GM18498 (cell line): Measurements from ENCODE around the gene DUSP2.
A peak's percentile ranks its signal among the peaks of the same experiment; 100 is the strongest.

Source experiments
- ATAC-seq: cut with Tn5 transposase; IDR thresholded peaks from one replicate; pipeline ENCODE4 v1.9.1; 2021; ENCODE audit warnings: mild to moderate bottlenecking, moderate library complexity; ENCODE audit not compliant: unreplicated experiment

Gene DUSP2

GRCh38 chr2:96145036-96145847, at the start of gene DUSP2:
DUSP2 (minus strand) TSS chr2:96145440; CDS start chr2:96145354, 86 bp downstream.
- peak; percentile 64 for ATAC-seq

- ATAC-seq: no peak
These were observed 46.9 kb upstream of the DUSP2 start for GRCh38 chr2:96191937-96192670.

- ATAC-seq: no peak
These were observed 43.7 kb upstream of the DUSP2 start for GRCh38 chr2:96188821-96189526.

- no peak for ATAC-seq
These were observed 41.3 kb upstream of the DUSP2 start for GRCh38 chr2:96186562-96186961.

GRCh38 chr2:96185516-96185915, 40.3 kb upstream of the DUSP2 start:
- no peak for ATAC-seq

- ATAC-seq: no peak
These were observed 39.7 kb upstream of the DUSP2 start for GRCh38 chr2:96184989-96185388.

- no peak for ATAC-seq
These were observed 38.9 kb upstream of the DUSP2 start for GRCh38 chr2:96184188-96184587.

- ATAC-seq: no peak
These were observed 36.3 kb upstream of the DUSP2 start for GRCh38 chr2:96181529-96181928.

GRCh38 chr2:96180521-96180920, 35.3 kb upstream of the DUSP2 start:
- no peak for ATAC-seq

- no peak for ATAC-seq
These were observed 34.8 kb upstream of the DUSP2 start for GRCh38 chr2:96180002-96180401.

- ATAC-seq: no peak
These were observed 31.4 kb upstream of the DUSP2 start for GRCh38 chr2:96176661-96177060.

- ATAC-seq: no peak
These were observed 30.7 kb upstream of the DUSP2 start for GRCh38 chr2:96175951-96176350.

- ATAC-seq: peak; percentile 88
These were observed 29.3 kb upstream of the DUSP2 start for GRCh38 chr2:96174251-96175144.

GRCh38 chr2:96171831-96172230, 26.6 kb upstream of the DUSP2 start:
- no peak for ATAC-seq

GRCh38 chr2:96170626-96171025, 25.4 kb upstream of the DUSP2 start:
- ATAC-seq: no peak

GRCh38 chr2:96169868-96170507, 24.7 kb upstream of the DUSP2 start:
- ATAC-seq: no peak

- no peak for ATAC-seq
These were observed 22.3 kb upstream of the DUSP2 start for GRCh38 chr2:96167407-96168013.

GRCh38 chr2:96164459-96165184, 19.4 kb upstream of the DUSP2 start:
- peak; percentile 65 for ATAC-seq
